PC-3 (cell line): ENCODE data around the gene MIP.
"Not testable (repeated sequence)": the region's sequence is repeated elsewhere in the genome, so short reads cannot be mapped to it uniquely, and the experiment has no call there.

ENCODE experiments used
- EZH2 ChIP-seq: fragments of 300-600 bp; sonication (generic); IDR thresholded peaks from one replicate; pipeline ENCODE4 v1.6.1; 2017; ENCODE audit warnings: antibody characterized with exemption, mild to moderate bottlenecking, low read length; ENCODE audit not compliant: unreplicated experiment
- EZH2phosphoT487 ChIP-seq: fragments of 300-600 bp; sonication (generic); IDR thresholded peaks from 2 replicates; pipeline ENCODE4 v1.6.1; 2018; ENCODE audit warnings: mild to moderate bottlenecking, antibody characterized with exemption, low read length, borderline replicate concordance
- TF ChIP-seq, protein P1 (sequence below): fragments of 300-600 bp; sonication (generic); conservative IDR thresholded peaks from 2 replicates; pipeline ENCODE4 v1.5.1; 2017; ENCODE audit warnings: antibody characterized with exemption, low read depth, mild to moderate bottlenecking, low read length

- TF ChIP-seq, protein P1, sequence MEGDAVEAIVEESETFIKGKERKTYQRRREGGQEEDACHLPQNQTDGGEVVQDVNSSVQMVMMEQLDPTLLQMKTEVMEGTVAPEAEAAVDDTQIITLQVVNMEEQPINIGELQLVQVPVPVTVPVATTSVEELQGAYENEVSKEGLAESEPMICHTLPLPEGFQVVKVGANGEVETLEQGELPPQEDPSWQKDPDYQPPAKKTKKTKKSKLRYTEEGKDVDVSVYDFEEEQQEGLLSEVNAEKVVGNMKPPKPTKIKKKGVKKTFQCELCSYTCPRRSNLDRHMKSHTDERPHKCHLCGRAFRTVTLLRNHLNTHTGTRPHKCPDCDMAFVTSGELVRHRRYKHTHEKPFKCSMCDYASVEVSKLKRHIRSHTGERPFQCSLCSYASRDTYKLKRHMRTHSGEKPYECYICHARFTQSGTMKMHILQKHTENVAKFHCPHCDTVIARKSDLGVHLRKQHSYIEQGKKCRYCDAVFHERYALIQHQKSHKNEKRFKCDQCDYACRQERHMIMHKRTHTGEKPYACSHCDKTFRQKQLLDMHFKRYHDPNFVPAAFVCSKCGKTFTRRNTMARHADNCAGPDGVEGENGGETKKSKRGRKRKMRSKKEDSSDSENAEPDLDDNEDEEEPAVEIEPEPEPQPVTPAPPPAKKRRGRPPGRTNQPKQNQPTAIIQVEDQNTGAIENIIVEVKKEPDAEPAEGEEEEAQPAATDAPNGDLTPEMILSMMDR, result not testable (repeated sequence)
- TF ChIP-seq EZH2phosphoT487, EZH2: not testable (repeated sequence)
Measured at GRCh38 chr12:56494106-56494415, 39.6 kb upstream of the MIP start.
